HPDE6-E6E7 (cell line): ENCODE results near the gene FEZF2.

Experiments
- DNase-seq: peaks from one replicate; pipeline ENCODE4 v3.0.0; 2011; ENCODE audit warnings: missing footprints; ENCODE audit errors: extremely low spot score

FEZF2 gene

DNA sequence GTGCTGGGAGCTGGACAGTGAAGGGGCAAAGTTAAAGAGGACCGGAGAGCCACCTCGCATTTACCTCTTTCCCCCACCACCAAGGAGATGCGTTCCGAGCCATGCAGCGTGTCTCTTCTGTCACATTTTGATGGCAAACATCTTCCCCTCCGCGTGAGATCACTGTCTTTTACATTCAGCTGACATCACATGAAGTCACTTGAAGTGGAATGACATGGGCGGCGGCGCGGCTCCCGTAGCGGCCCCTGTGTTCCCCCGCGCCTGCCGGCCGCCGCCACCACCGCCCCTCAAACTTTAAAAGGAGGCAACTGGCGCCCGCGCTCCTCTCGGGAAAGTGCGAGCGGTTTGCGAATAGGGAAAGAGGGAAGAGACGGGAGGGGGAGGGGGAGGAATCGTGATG is at the start of gene FEZF2:
Gene FEZF2, minus strand, starts transcription at position 336 of the 400 bp plus-strand sequence. CDS start 682 bp downstream, outside the sequence.
- no peak for DNase-seq

DNA sequence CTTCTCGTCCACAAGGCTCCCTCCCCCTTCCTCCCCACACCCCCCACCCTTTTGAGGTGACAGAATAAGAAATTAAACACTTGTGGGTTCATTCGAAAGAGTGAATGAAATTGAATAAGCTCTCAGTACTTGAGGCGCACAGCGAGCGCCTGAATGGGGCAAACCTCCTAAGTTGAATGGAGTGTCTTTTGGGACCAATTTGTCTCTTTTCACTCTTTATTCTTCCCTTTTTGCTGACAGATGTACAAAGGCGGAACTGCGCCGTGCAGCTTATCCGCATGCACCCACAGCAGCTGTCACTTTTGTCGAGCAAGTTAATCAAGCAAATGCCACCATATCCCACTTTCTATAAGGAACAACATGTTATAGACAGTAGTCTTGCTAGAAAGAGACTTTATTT is 47.9 kb upstream of the FEZF2 start:
- no peak for DNase-seq

DNA sequence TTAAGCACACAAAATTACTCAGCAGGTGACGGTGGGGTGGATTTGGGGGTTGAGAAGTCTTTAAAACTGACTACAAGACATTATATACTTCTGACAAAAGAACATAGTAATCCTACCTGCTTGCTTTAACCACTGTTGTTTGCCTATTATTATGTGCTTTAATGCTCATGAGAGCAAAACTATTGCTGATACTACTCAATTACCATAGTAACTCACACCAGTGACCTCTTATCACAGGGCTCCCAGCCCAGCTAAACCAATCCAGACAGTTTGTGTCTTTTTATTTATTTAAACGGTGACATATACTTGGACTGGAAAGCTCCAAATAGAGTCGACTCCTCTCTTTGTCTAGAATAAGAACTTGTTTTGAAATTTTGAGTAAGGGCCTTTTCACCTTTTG is 42.8 kb upstream of the FEZF2 start:
- DNase-seq, result no peak

DNA sequence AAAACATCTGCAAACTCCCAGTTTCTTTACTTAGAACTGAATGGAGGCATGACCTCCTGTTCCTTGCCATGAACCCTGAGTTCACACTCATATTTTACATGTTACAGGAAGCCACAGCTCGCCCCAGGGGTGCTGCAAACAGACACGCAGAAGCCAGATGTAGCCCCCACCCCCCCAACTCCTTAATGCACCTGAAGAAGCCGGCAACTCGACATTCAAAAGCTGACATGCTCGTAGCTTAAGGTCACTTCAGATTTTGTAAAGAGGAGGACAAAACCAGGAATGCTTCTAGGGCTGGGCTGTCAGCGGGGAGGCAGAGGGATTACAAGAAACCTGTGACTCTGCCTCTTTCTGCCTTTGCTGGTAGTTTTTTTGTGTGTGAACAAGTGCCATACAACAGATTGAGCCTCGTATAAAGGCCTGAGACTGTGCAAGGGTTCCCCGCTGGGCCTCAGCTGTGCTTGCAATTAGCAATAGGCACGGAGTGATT is 42.0 kb upstream of the FEZF2 start:
- no peak for DNase-seq

DNA sequence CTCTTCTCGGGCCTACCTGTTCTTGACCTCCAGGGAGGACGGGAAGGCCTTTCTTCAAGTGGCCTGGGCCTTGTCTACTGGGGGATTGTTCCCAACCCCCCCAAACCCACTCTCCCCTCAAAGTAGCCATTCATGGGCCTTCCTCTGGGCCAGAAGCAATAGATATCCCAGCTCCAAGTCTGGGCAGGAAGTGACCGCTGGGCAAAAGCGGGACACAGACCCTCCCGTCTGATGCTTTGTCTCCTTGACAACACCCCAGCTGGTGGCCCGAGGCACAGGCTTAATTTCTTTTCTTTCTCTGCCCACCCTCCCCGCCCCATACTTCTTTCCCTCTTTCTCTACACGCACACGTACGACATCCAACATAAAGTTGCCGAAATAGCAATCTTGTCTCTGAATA is 41.4 kb upstream of the FEZF2 start:
- no peak for DNase-seq

DNA sequence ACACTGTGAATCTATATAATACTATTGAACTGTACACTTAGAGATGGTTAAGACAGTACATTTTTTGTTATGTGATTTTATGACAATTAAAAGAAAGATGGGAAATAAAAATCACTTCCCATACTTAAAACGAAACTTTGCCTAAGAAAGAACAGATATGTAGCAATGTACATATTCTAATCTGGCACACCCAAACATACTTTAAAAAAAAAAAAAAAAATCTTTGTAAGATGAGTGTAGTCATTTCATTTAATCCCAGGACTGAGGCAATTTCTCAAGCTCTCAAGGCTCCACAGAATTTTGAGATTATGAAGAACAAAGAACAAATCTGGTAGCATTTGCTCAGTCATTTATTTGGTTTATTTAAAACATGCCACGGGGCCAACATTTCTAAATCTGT is 40.3 kb upstream of the FEZF2 start:
- no peak for DNase-seq

DNA sequence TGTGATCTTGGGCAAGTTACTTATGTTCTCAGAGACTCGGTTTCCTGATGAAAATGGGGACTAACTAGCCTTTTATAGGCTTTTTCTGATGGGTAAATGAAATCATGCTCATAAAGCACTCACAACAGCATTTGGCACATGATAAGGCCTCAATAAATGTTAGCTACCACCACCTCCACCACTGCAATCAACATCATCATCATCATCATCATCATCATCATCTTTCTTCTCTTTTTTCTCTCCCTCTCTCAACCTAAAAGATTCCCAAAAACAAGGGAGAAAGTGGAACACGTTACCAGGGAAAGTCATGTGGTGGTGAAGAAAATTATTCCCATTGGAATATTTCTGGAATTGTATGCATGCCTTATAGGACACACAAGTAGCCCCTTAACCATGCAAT is 33.6 kb upstream of the FEZF2 start:
- no peak for DNase-seq

DNA sequence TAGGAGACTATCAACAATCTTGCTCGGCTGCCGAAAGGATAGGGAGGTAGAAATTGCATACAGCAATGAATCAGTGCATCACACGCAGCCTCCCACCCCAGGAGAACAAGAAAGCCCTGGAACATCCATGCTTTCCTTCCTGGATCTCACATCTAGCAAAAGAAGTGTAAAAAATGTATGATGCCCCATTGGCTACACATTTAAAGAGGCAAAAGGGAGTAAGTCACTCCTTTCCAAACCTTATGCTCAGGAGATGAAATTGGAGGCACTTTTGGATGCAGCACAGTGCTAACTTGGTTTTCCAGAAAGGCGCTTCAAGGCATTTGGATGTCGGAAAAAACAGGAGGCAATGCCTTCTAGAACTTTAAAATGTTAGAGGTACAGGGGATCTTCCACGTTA is 32.2 kb upstream of the FEZF2 start:
- no peak for DNase-seq

DNA sequence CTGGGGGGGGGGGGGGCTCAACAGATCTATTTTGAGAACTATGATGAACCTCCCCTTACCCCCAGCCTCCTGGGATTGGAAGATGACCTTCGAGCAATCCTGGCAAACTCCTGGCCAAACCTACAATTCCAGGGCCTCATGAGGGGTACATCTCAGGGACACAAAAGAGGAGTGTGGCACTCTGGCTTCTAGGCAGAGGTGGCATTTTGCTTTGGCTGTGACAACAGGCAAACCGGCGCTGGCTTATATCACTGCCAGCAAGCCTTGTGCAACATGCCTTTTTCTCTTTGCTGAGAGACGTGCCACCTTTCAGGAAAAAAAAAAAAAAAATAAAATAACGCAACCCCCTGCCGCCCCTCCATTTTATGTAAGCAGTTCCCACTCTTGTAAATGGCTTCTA is 31.8 kb upstream of the FEZF2 start:
- DNase-seq, result no peak

DNA sequence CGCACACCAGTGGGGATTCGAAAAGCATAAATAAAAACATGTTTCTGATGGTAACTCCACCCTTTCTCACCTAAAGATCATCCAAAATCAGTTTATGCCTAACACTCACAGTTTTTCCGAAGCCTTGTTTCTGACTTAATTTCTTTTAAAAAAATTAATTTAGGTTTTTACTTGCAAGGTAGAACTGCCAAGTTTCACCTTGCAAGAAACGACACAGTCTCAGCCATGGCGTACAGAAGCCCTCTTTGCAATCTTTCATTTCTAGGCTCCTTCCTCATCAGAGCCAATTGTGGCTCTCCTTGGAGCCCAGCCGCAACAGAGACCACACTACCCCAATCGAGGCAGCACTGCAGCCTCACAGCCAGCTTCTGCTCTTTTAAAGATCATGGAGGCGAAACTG is 31.0 kb upstream of the FEZF2 start:
- DNase-seq, result no peak

DNA sequence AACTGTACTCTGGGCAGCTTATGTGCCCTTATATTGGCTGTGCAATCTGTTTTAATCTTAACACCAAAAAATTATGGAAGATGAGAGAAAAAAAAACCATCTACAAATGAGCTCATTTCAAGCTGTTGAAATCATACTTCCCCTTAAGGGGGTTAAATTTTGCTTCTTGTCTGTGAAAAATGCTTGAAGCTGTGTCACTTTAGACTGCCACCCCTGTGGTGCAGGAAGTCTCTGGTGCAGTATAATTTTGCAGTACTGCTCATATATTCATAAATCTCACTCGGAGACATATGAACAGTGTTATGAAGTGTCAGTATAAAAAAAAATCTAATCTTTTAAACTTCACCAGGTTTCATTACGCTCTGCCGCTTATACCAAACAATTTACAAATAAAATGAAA is 30.4 kb upstream of the FEZF2 start:
- DNase-seq, result no peak

DNA sequence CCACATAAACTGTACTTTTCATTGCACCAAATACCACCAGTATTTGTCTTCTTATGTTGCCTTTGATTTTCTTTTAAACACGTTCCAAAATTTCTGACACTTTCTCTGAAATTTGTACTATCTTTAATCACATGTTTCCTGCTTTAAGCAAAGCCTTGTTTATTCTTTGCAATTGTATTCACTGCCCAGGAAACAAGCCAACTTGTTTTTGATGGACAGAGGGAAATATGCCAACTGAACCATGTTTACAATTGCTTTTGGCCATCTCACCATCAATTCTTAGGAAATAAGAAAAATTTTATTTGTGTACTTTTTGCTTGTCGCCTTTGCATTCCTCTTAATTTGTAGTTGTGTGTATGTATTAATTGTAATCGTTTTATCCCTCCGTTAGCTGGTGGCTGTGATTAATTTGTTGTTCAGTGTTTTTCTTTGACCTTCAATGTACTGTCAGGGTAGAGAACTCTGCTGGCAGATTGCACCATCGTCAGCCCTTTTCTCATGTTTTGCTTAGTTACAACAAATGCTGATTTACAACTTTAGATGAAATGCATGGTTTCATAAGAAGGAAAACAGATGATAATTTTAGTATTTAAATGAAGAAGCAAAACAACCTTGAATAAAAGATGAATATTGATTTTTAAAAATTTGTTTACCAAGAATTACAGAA is 19.4 kb upstream of the FEZF2 start:
- no peak for DNase-seq

DNA sequence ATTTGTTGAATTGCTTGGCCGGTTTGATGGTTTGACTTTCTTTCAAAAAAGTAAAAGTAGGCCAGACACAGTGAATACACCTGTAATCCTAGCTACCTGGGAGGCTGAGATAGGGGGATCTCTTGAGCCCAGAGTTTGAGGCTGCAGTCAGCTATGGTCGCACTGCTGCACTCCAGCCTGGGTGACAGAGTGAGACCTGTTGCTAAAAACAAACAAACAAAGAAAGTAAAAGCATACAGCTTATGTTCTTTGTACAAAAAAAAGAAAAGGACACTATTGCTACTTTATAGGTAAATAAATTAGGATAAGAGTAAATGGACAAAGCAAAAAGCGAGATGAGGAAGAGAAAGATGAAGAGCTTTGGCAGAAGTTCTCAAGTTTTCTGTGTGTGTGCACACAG is 13.9 kb upstream of the FEZF2 start:
- no peak for DNase-seq

DNA sequence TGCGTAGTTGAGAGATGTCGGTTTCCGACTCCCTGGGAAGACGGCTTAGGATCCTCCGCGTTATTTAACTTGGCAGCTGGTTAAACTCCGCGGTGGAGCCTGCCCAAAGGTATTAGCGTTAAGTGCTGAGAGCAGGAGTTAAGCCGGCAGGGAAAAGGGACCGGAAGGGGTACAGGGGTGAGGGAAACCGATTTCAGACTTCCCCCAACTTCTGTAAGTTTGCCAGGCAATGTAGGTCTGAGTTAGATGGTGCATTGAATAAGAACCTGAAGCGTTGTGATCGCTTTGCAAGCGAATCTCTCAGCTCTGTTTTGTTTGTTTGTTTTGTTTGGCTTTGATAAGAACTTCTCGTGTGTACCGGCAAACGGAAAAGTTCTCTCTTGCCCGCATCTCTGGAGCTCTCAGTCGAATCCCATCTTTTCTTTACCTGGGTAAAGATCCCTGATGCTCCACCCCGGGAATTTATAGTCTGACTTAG is 6.0 kb upstream of the FEZF2 start:
- no peak for DNase-seq

DNA sequence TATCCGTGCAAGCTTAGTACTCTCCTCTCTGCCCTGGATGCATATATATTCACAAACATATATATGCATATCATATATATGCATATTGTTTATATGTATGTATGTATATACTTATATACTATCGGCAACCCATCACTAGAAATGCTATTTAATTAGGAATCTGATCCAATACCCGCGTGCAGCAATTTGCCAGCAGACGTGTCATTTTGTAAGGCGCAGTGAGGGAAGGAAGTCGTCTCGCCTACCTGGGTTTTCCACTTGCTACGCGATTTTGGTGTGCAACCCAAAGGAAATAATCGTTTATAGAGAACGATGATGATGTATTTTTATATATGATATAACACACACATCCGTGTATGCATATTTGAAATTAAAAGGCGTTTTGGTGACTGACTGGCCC is 5.6 kb upstream of the FEZF2 start:
- DNase-seq, result no peak

DNA sequence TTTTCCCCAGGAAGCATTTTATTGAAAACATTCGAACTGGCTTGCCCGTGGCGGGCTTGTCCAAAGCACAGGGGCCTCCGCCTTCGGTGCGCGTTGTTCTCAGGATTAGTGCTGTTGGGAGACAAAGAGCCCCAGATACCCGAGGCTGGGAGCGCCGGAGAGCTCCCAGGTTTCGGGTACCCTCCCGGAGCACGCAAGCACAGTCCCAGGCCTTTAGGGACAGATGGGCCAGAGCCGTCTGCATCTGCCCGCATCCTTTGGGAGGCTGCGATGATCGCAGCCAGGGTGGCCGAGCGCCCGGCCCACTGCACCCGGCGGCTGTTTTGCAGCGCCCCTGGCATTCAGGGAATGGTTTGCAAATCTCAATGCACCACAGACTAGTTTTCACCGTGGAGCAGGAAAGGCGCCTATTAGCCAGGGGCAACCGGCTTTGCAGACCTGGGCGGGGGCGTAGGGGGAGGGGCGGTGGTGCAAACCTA is 5.0 kb upstream of the FEZF2 start:
- no peak for DNase-seq

DNA sequence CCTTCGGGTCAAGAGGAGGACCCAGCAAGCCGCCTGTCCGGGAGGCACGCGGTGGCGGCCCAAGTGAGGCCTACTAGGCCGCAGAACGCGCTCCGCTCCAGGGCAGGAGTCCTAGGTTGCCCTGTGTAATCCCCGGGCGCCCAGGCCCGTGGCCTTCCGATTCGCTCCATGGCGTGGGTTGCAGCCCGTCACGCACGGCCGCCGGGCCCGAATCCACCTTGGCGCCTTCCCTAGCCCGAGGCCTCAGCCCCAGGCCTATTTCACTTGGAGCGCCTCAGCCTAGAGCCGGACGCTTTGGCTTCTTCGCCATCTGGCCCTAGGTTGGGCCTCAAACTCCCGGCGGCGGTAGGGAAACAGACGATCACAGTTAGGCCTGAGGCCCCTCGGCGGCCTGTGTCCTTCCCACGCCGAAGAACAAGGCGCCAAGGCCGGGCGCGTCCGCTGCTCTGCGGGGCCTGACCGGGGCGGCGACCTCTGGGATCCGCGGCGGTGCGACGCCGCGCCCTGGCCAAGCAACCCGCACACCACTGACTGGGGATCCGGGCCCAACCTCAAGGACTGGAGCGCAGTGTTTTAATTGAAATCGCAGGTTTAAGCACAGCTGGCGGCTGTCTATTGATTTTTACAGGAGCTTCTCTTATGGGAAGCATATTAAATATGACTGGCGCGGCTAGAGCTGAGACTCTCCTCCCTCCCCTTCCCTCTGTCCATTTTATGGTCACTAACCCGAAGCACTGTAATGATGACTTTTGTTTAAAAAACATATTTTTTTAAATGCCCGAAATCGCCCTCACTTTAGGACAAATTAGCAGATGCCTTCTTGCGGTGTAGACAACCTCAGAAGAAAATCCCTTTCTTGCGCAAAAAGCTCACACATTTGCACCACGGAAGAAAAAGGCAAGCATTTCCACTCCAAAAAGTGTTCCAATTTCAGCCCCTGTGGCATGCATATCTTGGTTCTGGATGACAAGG is 3.8 kb upstream of the FEZF2 start:
- no peak for DNase-seq

DNA sequence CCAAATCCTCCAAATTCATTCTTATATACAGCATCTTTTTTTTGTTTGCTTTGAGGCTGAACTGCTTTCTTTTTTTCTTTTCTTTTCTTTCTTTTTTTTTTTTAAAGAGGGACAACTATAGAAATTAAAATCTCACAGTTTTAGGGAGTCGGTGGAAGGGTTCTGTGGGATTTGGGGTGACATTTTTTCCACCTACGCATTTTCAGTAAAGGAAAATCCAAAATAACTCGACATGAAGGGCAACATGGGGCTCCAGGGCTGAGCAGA is 3.0 kb upstream of the FEZF2 start:
- no peak for DNase-seq

DNA sequence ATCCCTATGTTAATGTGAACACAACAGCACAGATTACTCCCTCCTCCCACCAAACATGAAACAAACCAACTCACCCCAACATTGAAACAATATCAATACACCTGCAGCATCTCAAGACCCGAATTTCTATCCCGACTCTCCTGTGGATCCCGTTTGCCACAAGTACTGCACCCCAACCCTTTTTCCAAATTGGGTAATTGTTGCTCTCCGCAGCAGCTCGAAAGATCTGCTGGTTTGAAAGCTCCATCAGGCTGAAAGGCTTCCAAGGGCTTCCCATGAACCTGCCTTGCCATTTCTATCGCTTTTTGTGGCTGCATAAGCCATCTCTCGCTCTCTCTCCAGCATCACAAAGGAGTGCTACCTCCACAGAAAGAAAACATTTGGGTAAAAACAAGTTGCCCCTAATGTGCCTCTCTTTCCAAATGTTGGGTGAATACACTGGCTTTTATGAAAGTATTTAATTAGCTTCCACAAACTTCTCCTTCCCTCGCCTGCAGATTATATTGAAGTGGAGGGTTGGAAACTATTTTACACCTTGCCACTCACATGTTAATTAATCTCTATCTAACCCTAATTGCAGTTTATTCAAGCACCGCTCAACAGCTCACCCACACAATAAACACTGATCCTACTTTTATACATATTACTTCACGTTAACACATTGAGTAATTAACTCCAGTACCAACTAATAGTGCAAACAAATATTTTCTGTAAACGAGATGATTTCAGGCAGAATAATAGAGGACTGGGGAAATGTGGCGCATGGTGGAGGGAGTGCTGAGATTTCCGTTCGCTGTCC is 2.5 kb upstream of the FEZF2 start:
- no peak for DNase-seq

DNA sequence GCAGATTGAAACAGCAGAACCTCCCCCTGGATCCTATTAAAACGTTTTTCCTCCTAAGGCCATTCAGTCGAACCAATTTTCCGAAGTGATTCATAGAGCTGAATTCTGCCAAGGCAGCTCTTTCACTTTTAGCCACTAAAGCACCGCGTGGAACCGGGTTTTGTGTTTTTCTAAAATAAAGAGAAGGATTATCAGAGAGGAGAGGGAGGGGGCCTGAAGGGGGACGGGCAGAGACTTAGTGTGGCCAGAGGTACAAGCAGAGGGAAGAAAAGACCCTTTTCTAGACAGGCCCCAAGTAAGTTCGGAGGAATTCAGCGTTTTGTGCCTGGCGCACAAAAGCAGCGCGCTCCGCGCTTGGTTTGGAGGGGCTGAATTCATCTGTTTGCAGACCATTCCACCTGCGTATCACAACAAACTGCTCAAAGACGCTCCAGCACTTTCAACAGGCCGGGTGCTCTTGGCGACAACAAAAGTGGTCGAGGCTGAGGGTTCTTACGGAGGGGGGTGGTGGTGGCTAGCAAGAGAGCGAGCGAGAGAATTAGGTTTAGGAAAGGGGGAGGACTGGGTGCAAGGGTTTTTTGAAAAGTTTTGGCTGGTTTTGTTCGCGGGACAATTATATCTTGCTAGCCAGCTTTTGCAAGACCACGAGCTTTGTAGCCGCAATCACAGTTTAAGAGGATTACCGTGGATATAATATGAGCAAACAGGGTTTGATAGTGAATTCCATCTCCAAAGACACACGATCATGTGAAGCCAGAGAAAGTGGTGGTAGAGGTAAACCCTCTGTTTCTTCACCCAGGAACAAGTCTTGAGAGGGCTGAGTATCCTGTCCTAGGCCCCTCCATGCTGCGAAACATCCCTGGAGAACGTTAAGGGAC is 1.2 kb upstream of the FEZF2 start:
- no peak for DNase-seq

DNA sequence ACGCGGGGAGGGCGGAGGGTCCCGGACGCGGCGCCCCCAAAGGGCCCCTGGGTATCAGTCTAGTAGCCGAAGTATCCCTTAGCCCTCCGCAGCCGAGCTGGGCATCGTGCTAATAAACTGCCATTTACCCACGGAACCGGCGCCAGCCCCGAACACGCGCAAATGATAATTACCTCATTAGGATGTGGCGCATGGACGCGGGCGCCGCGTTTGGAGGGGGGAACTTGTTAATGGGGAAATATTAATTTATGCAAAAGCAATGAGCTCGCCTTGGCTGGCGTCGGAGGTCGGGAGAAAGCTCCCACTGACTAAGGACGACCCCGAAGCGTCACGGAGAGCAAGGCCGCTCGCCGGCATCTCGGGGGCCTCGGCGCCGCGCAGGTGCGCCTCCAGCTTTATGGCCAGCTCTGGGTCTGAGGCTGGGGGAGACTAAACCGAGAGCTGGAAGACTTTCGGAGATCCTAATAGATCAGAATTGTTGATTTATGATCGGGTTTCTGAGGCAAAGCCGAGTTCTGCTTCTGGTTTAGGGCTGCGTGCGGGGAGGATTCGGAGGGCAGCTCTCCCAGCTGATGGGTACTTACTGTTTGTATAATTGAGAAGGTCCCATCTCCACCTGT is 474 bp upstream of the FEZF2 start:
- DNase-seq, result no peak
